GM19238 (cell line): ENCODE data around the gene HOXC13.

Experiments
- DNase-seq: peaks from one replicate; pipeline ENCODE4 v3.0.0; 2011; ENCODE audit warnings: low spot score; ENCODE audit not compliant: insufficient read length

Gene HOXC13

GRCh38 chr12:53939141-53940108 is 794 bp downstream of the HOXC13 start:
- no peak for DNase-seq

- DNase-seq = no peak
Observed at GRCh38 chr12:53940443-53941014, 1.9 kb downstream of the HOXC13 start.

- DNase-seq = no peak
Observed at GRCh38 chr12:53941187-53941586, 2.6 kb downstream of the HOXC13 start.

GRCh38 chr12:53941750-53942149 is 3.1 kb downstream of the HOXC13 start:
- DNase-seq = no peak

GRCh38 chr12:53942467-53942997 is 3.9 kb downstream of the HOXC13 start:
- DNase-seq = no peak

GRCh38 chr12:53944209-53944608 is 5.6 kb downstream of the HOXC13 start:
- no peak for DNase-seq

GRCh38 chr12:53944907-53945847 is 6.5 kb downstream of the HOXC13 start:
- DNase-seq = no peak

GRCh38 chr12:53947743-53948142 is 9.1 kb downstream of the HOXC13 start:
- DNase-seq = no peak

GRCh38 chr12:53948650-53949593 is 10.3 kb downstream of the HOXC13 start:
- DNase-seq = no peak

GRCh38 chr12:53949631-53950436 is 11.2 kb downstream of the HOXC13 start:
- DNase-seq = no peak

GRCh38 chr12:53950437-53950773 is 11.8 kb downstream of the HOXC13 start:
- DNase-seq = no peak

- no peak for DNase-seq
Observed at GRCh38 chr12:53950789-53951576, 12.4 kb downstream of the HOXC13 start.

- no peak for DNase-seq
Observed at GRCh38 chr12:53951577-53952334, 13.1 kb downstream of the HOXC13 start.

- DNase-seq = no peak
Observed at GRCh38 chr12:53952335-53952694, 13.7 kb downstream of the HOXC13 start.

GRCh38 chr12:53952871-53953734 is 14.5 kb downstream of the HOXC13 start:
- no peak for DNase-seq

- DNase-seq = no peak
Observed at GRCh38 chr12:53953831-53954693, 15.4 kb downstream of the HOXC13 start.
